ENCODE data around the gene ROS1.

ROS1 gene

DNA sequence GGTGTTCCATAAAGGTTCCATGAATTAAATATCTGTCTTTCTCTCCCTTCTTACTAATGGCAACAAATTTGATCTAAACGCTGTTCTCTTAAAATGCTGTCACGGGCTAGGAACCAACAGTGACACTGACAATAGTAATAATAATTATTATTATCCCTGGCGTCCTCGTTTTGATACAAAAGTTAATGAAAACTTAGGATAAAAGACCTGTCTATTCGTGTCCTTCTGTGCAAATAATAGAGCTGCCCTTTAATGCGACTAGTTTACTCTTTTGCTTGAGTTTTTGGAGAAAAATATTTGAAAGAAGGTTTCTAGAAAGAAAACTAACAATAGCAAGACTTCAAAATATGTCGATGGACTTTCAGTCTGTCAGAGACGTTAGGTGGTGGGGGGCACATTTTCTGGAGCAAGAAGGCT is 156.1 kb downstream of the ROS1 start:
- H3K4me2 ChIP-seq = no peak overlapping the region
- peaks cover 25% of the 10 kb centered on the region for H3K9me3 ChIP-seq
- no peak overlapping the region for H3K27ac ChIP-seq
- peaks cover 18% of the 10 kb centered on the region; the same call in 1 of the 2 replicates for H3K27me3 ChIP-seq
- H3K4me3 ChIP-seq = no peak overlapping the region
- H3K4me1 ChIP-seq = peaks cover 8% of the 10 kb centered on the region
- no peaks in the 10 kb centered on the region for H4K20me1 ChIP-seq
- H3K36me3 ChIP-seq = no peaks in the 10 kb centered on the region
- TF ChIP-seq Cebpa-rat (IDR thresholded peaks at IDR 0.05) = no peak
- H3K9ac ChIP-seq = no peak overlapping the region

DNA sequence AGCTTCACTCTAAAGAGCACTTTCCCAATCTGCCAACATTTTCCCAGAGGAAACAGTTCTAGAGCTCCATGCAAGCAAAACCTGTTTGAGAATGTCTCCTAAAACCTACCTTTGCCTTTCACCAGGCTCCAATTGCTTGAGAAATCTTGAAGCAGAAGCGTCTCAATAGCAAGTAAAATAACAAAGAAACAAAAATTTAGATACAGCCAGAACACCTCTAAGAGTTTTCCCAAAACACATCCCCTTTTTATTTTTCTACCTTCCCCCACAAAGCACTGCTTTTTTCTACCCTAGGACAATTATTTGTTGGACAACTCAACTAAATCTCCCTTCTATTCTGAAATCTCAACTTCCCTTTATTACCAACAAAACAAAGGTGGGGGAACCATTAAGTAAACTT is 156.8 kb downstream of the ROS1 start:
- peaks cover 29% of the 10 kb centered on the region for H3K9me3 ChIP-seq
- no peak overlapping the region for H3K4me2 ChIP-seq
- no peak overlapping the region for H3K4me3 ChIP-seq
- H3K4me1 ChIP-seq = peaks cover 8% of the 10 kb centered on the region
- no peaks in the 10 kb centered on the region for H3K36me3 ChIP-seq
- H3K27ac ChIP-seq = no peak overlapping the region
- no peak overlapping the region for H3K9ac ChIP-seq
- peaks cover 18% of the 10 kb centered on the region; the same call in 1 of the 2 replicates for H3K27me3 ChIP-seq
- no peaks in the 10 kb centered on the region for H4K20me1 ChIP-seq
- no peak for TF ChIP-seq Cebpa-rat (IDR thresholded peaks at IDR 0.05)

DNA sequence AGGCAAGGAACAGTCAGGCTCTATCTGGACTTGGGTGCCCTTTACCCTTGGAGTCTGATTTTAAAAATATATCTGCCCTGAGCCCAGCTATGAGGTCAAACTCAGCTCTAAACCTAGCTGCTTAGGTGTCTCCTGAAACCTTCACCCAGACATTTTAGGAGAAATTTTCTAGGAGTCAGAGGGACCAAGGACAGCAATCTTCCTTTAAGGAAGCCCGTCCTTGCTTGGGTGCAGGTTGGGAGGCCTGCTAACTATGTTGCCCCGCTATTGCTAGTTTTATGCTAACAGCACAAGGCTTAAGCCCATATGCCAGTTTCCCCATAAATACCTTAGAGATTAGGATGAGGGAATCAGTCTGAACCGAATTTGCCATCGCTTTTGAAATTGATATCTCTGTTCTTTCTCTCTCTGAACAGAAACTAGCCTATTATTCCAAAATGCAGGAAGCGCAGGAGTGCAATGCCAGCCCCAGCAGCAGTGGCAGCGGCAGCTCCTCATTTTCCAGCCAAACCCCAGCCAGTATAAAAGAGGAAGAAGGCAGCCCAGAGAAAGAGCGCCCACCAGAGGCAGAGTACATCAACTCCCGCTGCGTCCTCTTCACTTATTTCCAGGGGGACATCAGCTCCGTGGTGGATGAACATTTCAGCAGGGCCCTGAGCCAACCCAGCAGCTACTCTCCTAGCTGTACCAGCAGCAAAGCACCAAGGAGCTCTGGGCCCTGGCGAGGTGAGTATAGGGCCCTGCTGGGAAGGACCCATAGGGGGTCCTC is 157.8 kb downstream of the ROS1 start:
- Histone ChIP-seq H3K4me1 (peaks cover 8% of the 10 kb centered on the region), H3K27ac (no peak overlapping the region), H3K4me3 (no peak overlapping the region), H3K27me3 (peaks cover 18% of the 10 kb centered on the region; the same call in 1 of the 2 replicates), H3K9me3 (peaks cover 33% of the 10 kb centered on the region), H4K20me1 (no peaks in the 10 kb centered on the region), H3K9ac (no peak overlapping the region), H3K36me3 (no peaks in the 10 kb centered on the region), H3K4me2 (no peak overlapping the region)
- TF ChIP-seq Cebpa-rat (IDR thresholded peaks at IDR 0.05) = no peak

DNA sequence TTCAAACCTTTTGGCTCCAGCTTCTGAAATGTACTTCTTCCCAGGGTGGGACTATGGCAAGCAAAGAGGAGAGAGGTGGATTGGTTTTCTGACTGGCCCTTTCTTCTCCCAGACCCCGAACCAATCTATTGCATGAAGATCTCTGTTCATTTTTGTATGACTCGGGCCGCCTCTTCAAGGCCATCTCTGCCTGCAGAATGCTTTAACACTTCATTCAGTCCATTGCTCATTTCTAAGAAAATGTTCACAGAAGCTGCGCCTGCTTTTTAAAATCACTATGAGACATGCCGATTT is 158.7 kb downstream of the ROS1 start:
- Histone ChIP-seq H3K36me3 (no peaks in the 10 kb centered on the region), H3K9me3 (peaks cover 33% of the 10 kb centered on the region), H3K4me3 (no peak overlapping the region), H3K4me2 (no peak overlapping the region), H3K4me1 (no peaks in the 10 kb centered on the region), H3K27ac (no peak overlapping the region), H3K27me3 (peaks cover 18% of the 10 kb centered on the region; the same call in 1 of the 2 replicates), H3K9ac (no peak overlapping the region), H4K20me1 (no peaks in the 10 kb centered on the region)
- TF ChIP-seq Cebpa-rat (IDR thresholded peaks at IDR 0.05) = no peak

DNA sequence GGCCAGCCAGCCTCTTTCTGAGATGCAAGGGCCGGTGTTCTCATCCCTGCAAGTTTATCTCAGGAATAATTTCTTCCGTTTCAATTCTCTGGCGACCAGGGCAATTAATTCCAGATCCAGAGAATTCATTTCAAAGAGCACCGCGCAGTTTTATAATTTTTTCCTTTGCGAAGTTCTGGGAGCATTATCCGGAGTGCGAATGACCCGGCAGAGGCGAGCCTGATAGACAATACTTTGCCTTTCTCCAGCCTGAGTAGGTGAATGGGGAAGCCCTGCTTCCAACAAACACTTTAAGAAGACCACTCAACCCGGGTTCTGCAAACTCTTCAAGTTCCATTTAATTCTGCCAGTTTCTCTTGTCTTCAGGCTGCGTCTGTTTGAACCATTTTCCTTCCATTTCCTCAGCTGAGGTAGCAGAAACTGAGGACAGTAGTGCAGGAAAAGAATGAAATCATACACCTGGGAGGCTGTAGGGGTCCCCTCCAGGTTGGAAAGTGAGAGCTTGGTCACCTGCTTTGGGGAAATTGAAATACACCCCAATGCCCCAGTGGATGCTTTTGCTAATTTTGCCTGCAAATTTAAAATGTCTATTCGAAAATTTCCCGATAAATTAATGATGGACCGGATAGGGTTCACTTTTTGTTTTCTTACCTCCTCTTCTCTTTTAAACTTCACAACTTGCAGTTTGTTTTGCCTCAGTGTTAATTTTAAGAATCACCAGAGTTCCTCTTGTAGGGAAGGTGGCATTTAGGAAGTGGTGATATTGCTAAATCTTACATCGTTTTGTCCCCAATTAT is 159.3 kb downstream of the ROS1 start:
- Histone ChIP-seq H3K36me3 (no peaks in the 10 kb centered on the region), H3K9me3 (peaks cover 33% of the 10 kb centered on the region), H3K9ac (no peak overlapping the region), H4K20me1 (no peaks in the 10 kb centered on the region), H3K4me3 (no peak overlapping the region), H3K4me2 (no peak overlapping the region), H3K4me1 (no peaks in the 10 kb centered on the region), H3K27ac (no peak overlapping the region), H3K27me3 (peaks cover 18% of the 10 kb centered on the region; the same call in 1 of the 2 replicates)
- TF ChIP-seq Cebpa-rat (IDR thresholded peaks at IDR 0.05) = no peak

DNA sequence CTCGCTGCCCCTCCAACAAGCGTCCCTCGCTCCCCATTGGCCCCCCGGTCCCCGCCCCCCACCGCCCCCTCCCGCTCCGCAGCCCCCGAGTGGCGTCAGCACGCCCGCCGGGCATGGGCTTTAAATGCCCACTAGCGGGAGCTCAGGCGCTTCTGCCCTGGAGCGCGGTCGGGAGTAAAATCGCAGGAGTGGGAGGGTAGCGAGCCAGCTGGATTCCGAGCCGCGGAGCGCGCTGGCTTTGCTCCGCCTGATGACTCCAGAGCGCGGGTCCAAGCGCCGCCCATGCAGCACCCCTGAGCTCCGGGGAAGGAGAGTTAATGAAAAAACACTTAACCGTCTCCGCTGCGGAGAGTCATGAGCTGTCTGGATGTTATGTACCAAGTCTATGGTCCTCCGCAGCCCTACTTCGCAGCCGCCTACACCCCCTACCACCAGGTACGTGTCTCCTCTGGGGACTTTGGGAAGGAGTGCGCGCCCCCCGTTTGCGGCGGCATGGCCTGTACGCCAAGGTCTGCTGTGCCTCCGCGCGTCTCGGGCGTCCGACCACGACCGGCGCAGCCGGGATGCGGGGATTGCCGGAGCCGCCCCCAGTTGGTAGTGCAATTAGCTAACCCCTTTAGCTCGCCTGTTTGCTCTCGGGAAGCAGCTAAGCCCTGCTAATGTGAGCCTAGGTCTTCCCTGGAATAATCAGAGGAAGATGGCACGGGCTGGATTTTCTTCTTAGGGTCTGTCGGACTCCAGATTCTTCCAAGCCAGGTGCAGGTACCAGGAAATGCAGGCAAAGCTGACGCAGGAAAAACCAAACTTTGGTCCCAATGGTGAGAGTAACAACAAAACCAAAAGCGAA is 160.1 kb downstream of the ROS1 start, which contains the start of gene VGLL2:
Gene VGLL2, plus strand, starts transcription at position 149 of the 847 bp plus-strand sequence. Its CDS starts 206 bp downstream, at position 355.
- no peak within 1 kb of the TSS for H3K4me2 ChIP-seq
- H3K36me3 ChIP-seq = no peaks in the 10 kb centered on the region
- no peaks in the 10 kb centered on the region for H4K20me1 ChIP-seq
- H3K4me1 ChIP-seq = no peaks in the 10 kb centered on the region
- no peak within 1 kb of the TSS for H3K9ac ChIP-seq
- no peak within 1 kb of the TSS for H3K27ac ChIP-seq
- TF ChIP-seq Cebpa-rat (IDR thresholded peaks at IDR 0.05) = no peak
- H3K27me3 ChIP-seq = peaks cover 18% of the 10 kb centered on the region; the same call in 1 of the 2 replicates
- peaks cover 30% of the 10 kb centered on the region for H3K9me3 ChIP-seq
- H3K4me3 ChIP-seq = no peak within 1 kb of the TSS

DNA sequence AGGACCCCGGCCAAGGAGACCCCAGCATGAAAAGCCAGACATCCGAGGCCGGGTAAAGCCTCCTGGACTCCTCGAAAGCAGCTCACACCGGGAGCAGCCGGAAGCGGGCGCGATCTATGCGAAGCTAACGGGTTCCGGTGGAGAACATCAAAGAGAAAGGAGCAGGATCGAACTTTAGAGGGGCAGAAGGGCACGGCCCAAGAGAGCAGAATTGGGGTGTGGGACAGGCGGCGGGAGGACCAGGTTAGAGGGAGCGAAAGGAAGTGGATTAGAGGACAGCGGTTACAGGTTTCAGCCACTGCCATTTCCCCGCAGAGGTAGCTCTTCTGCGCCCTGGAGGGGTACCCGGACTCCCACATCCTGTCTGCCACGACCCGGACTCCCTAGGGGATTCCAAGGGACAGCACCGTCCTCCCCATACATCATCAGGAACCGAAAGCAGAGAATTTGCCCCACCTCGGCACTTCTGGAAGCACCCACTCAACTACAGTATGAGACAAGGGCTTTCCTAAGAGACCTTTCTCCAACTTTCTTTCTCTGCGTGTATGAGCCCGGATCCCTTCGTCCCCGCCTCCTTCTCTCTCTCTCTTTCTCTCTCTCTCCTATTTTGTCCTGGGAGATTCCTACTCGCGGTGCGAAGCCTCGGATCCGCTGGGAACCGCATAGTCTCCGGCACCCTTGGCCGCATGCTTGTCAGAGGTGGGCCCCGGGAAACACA is 160.9 kb downstream of the ROS1 start:
- Histone ChIP-seq H3K9me3 (peaks cover 22% of the 10 kb centered on the region), H3K9ac (no peak overlapping the region), H3K27me3 (peaks cover 18% of the 10 kb centered on the region; the same call in 1 of the 2 replicates), H3K4me3 (no peak overlapping the region), H3K4me1 (no peaks in the 10 kb centered on the region), H4K20me1 (no peaks in the 10 kb centered on the region), H3K36me3 (no peaks in the 10 kb centered on the region), H3K27ac (no peak overlapping the region), H3K4me2 (no peak overlapping the region)
- no peak for TF ChIP-seq Cebpa-rat (IDR thresholded peaks at IDR 0.05)

DNA sequence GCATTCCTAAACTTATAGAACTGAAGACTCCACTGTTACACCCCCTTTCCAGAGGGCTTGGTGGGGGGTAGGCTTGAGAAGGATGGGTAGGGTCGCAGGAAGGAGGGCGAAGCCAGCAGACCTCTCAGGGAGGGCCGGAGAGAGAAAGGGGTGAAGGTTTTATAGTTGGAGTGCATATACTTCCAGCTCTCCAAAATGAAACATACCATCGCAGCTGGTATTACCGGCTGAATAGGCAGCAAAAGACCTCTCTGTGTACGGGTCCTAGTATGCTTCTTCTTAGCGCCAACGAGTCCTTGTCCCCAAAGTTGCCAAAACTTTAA is 161.4 kb downstream of the ROS1 start:
- no peak overlapping the region for H3K9ac ChIP-seq
- no peaks in the 10 kb centered on the region for H4K20me1 ChIP-seq
- TF ChIP-seq Cebpa-rat (IDR thresholded peaks at IDR 0.05) = no peak
- H3K4me2 ChIP-seq = no peak overlapping the region
- H3K27me3 ChIP-seq = peaks cover 18% of the 10 kb centered on the region; the same call in 1 of the 2 replicates
- no peak overlapping the region for H3K4me3 ChIP-seq
- H3K9me3 ChIP-seq = peaks cover 21% of the 10 kb centered on the region
- no peaks in the 10 kb centered on the region for H3K36me3 ChIP-seq
- H3K4me1 ChIP-seq = no peaks in the 10 kb centered on the region
- H3K27ac ChIP-seq = no peak overlapping the region

DNA sequence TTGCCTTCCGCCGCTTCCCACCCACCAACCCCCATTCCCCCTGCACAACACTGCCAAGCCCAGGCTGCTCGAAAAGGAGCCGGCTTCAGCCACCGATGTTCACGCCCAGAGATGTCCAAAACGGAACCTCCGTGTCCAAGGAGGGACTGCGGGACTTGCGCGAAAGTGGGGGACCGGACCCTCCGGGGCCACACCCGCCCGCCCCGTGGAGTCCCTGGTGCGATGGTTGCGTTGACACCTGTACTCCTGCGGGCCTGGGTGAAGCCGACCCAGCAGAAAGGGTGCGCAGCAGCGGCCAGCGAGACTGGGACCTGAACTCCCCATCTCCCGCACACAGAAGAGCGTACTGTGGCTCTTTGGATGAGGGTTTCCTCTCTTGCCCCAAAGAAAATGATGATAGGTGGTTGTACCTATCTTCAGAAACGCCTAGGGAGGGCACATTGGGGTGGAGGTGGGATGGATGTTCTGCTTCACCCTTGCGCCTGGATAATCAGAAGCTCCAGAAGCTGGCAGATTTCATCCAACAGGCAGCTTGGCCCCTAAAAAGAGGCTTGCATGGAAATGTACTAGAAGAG is 162.3 kb downstream of the ROS1 start:
- no peak overlapping the region for H3K4me2 ChIP-seq

More for the DNA sequence above, 162.3 kb downstream of the ROS1 start:
- Histone ChIP-seq H3K36me3 (no peaks in the 10 kb centered on the region), H3K4me1 (no peaks in the 10 kb centered on the region), H3K9ac (no peak overlapping the region), H3K27ac (no peak overlapping the region), H3K27me3 (peaks cover 18% of the 10 kb centered on the region; the same call in 1 of the 2 replicates), H3K4me3 (no peak overlapping the region), H4K20me1 (no peaks in the 10 kb centered on the region), H3K9me3 (peaks cover 21% of the 10 kb centered on the region)
- no peak for TF ChIP-seq Cebpa-rat (IDR thresholded peaks at IDR 0.05)
